SW 1271 (cell line): Measurements from ENCODE around the gene ARPC1B.
"Not testable (repeated sequence)": the region's sequence is repeated elsewhere in the genome, so short reads cannot be mapped to it uniquely, and the experiment has no call there.

Experiments
- DNase-seq, 2 experiments: peaks; one replicate each; lab custom pipeline; 2025; lab: John Stamatoyannopoulos, UW

ARPC1B gene

DNA sequence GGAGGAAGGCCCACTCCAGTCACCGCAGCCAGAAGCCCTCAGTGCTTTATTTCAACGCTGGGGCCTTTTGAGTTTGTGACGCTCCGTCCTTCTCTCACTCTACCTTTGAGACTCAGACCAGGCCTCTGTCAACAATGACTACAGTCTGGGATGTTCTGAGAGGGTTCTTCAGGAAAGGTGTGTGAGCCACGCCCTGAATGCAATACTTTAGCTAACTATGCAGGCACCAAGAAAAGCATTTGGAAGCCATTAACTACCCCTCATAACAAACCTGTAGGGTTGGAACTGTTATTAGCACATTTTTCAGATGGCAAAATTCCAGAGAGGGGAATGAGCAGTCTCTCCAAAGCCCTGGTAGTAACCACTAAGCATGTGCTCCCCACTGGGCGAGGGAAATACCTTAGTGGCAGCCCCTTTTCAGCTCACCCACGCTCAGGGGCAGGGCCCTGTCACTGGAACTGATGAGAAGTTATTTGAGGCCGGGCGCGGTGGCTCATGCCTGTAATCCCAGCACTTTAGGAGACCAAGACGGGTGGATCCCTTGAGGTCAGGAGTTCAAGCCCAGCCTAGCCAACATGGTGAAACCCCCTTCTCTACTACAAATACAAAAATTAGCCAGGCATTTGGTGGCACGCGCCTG is 5.7 kb upstream of the ARPC1B start:
- DNase-seq = no peak

DNA sequence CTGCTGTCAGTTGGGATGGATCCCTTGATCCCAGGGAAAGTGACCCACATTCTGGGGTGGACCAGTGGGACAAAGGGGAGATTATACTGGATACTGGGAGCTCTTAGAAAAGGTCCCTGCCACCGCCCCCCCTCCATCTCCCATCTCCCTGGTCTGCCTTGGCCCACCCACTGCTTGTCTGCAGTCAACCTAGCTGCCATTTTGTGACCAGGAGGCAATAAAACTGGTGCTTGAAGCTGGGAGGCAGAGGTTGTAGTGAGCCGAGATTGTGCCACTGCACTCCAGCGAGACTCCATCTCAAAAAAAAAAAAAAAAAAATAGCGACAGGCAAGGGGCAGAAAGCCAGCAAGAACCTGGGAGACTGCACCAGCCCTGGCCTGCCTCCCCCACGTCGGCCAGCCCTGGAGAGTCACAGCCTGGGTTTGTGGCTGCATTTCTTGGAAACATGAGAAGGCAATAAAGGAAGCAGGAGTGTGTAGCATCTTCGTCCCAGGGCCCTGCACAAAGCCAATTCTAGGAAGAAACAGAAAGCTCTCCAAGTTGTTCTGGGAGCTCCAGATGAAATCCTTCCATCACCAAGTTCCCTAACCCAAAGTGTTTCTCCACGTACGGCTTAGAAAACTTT is 4.7 kb upstream of the ARPC1B start:
- no peak for DNase-seq

DNA sequence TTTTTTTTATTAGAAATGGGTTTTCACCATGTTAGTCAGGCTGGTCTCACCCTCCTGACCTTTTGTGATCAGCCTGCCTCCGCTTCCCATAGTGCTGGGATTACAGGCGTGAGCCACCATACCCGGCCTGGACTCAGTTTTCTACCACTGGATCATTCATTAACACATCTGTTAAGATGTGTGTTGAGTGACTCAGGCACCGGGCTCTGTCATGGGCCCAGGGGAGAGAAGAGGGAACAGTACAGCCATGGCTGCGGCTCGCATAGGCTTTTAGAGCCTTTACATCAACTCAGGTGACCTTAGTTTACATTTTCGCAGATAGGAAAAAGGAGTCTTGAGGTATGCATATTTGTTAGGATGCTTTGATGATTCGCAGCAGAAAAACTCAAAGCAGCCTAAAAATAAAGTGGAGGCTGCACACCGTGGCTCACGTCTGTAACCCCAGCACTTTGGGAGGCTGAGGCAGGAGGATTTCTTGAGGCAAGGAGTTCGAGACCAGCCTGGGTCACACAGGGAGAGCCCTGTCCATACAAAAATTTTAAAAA is 3.1 kb upstream of the ARPC1B start:
- no peak for DNase-seq

DNA sequence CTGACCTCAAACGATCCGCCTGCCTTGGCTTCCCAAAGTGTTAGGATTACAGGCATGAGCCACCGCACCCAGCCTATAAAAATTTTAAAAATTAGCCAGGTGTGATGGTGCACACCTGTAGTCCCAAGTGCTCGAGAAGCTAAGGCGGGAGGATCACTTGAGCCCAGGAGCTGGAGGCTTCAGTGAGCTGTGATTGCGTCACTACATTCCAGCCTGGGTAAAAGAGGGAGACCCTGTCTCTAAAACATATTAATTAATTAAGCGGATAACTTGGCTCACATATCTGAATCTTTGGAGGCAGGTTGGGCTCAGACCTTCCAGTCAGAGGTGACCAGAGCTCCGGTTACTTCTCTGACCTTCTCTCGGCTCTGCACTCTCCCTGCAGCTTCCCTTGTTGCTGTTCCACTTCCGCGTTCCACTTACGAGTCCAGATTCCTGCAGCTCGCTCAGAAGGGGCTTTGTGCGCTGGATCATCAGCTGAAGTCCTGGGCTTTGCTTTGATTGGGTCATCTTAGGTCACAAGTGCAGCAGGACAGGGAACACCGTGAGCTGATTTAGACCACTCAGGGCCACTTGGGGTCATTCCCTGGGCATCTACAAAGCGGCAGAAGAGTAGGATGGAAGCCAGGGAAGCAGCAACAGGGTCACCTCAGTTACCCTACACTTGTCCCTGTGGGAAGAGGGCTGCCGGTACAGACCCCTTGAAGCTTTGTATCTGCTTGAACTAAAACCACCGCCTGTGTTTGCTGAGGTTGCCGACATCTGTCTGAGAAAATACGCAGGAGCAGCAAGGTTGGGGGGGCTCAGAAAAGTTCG is 2.0 kb upstream of the ARPC1B start:
- DNase-seq = no peak

DNA sequence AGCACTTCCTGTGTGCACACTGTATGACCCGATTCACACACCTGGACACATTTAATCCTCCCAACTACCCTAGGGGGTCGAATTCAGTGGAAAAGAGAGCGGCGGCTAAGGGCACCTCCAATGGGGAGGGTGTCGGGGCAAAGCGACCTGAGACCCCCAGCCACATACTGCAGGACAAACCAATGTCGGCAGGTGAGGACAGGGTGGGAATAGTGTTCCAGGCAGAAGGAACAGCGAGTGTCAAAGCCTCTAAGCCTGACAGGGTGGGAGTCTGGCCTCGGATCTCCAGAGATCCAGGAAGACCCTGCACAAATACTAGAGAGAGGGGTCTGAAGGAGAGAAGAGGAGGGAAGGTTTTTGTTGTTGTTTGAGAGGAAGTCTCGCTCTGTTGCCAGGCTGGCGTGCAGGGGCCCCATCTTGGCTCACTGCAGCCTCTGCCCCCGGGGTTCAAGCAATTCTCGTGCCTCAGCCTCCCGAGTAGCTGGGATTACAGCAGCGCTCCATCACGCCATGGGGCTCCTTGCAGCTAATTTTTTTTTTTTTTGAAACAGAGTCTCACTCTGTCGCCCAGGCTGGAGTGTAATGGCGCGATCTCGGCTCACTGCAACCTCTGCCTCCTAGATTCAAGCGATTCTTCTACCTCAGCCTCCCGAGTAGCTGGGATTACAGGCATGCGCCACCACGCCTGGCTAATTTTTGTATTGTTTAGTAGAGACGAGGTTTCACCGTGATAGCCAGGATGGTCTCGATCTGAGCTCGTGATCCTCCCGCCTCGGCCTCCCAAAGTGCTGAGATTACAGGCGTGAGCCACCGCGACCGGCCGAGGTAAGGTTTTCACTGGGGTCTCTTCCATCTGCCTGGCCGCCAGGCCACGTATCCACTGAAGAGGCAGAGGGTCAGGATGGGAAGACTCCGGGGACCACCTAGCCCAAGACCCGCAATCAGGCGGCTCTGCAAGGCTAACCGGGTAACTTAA is 1.2 kb upstream of the ARPC1B start:
- DNase-seq = no peak

DNA sequence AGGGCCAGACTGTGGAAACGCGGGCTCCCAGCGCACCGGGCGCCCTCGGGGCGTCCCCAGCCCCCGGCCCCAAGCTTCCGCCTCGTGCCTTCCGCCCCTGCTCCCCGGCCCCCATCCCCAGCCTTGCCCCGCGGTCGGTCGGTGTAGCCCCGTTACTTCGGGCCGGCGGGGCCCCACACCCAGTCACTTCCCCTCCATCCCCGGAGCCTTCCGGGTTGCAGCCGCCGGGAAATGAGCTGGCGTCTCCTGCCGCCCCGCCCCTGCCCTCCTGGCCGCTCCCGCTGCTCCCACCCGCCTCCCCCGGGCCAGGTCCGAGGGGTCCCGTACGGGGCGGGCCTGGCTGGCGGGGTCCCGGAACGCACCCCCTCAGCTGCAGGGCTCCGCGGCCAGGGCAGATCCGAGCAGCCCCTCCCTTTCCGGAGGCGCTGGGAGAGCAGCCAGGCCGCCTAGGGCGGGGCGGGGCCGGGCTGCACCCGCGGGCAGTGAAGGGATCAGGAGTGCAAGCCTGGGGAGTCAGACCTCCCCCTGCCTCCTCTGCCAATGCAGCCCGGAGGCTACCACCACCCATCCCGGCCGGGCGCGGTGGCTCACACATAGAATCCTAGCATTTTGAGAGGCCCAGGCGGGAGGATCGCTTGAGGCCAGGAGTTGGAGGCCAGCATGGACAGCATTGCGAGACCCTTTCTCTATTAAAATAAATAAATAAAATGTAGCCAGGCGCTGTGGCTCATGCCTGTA is 709 bp downstream of the ARPC1B start:
- peak; percentile 36 to 59 for DNase-seq

DNA sequence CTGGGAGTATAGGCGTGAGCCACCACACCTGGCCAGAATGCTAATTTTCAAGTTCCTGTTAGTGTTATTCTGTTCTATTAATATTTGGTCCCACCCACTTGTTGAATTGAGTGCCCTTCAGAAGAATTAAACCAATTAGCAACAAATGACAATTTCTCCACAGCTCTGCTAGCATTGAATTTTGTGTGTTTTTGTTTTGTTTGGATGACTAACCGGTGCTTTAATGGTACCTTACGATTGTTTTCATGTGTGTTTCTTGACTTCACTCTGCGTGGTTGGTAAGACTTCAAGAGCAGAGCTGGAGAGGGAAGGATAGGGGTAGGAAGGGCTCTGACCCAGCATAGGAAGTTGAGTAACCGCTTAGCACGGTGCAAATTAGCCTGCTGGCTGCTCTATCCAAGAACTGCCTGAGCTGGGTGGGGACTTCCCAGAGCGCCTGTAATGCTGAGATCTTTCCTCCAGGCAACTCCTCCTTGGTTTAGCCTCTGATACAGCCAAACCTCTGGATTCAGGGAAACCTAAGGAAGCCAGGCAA is 4.6 kb downstream of the ARPC1B start:
- DNase-seq = peak; percentile 26 to 77

DNA sequence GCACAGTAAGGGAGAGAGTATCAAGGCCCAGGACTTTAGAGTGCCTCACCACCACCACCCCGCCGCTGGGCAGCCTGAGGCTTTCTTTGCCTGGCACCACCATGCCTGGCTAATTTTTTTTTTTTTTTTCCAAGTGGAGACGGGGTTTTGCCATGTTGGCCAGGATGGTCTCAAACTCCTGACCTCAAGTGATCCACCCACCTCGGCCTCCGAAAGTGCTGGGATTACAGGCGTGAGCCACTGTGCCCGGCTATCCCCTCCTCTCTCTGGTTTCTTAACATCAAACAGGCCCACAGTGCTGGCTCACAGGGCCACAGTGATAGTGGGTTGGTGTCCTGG is 5.1 kb downstream of the ARPC1B start:
- DNase-seq = not testable (repeated sequence)

DNA sequence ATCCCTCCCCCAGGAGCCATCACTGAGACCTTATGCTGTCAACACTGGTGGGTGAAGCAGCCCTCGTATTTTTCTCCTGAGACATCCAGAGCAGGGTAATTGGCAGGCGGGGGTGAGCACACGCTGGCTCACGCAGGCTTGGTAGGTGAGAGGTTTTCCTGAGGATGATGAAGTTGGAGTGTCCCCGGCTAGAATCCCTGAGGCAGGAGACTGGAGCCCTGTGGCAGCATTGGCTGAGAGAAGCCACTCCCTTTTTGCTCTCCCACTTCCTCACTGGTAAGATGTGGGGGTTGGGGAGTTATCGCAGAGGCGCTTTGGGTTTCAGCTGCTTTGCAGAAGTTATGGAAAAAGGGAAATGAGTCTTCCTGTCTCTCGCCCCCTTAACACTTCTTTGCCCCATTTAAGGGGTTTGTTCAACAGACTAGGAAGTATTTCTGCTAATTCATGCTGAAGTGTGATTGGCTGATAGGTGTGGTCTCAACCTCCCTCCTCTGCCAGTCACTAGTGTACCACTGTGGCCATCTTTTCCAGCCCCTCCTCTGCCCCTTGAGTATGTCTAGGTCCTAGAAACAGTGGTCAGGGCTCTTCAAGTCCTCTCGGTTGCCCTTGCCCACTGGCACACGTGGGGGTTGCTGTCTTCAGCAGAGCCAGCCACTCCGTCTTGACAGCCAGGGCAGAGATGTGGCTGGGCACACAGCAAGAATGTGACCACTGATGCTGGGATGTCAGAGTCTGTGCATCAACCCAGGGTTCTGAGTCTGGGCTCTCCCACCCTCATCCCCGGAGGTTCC is 5.7 kb downstream of the ARPC1B start:
- DNase-seq = no peak

DNA sequence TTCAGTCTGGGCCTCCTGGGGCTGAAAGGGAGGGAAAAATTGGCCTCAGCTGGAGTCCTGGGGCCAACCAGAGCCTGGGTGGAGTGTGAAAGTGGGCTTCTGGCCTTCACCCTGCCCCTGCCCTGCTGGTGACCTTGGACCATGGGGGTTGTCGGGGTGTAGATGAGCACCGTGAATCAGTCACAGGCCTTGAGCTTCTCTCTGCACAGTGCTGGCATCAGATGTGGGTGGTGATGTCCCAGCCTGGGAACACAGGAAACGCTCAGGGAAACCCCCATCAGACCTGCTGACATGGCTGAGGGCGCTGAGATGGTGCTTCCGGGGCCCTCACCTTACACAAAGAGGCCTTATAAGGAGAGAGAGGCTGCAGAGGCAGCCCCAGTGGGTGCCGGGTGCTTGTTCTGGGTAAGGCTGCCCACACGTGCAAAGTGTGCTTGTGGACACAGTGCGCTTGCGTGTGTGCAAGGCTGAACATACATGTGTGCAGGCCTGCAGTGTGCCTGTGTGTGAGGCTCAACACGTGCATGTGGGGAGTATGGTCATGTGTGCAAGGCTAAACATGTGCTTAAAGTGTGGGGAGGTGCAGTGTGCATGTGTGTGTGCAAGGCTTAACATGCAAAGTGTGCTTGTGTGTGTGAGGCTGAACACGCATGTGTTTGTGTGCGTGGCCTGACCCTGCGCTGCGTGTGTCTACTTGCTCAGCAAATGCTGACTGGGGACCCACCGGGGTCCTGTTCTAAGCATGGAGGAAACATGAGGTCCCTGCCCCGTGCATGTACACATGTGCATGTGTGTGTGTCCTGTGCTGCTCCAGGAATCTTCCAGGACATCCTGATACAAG is 6.5 kb downstream of the ARPC1B start:
- peak in 1 of 2 experiments; percentile 35 for DNase-seq

DNA sequence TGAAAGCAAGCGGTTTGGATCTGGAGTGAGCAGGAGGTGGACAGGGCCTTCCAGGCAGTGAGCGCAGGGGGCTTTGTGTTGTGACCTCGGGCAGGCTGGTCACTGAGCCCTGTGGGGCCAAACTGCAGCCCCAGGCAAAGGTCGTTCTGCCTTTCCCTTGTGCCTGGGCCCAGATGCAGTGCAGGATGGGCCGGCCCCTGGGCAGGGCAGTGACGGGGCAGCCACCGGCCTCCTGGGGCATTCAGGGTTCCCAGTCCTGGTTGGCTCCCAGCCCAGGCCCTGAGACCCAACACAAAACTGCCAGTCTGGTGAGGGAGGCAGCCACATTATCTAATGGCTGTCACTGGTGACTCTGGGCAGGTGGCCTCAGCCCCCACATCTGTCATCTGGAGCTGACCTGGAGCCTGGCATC is 7.1 kb downstream of the ARPC1B start:
- DNase-seq = no peak

DNA sequence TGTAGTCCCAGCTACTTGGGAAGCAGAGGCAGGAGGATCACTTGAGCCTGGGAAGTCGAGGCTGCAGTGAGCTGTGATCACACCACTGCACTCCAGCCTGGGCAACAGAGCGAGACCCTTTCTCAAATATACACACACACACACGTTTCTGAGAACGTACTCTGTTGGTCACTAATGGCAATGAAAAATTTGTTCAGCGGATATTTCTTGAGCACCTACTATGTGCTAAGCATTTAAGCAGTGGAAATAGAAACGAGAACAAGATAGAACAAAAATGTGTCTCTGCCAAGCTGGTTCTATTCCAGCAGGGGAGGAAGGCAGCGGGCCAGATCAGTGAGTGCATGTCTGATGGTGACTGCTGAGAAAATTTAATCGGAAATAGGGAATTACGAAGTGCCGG is 8.7 kb downstream of the ARPC1B start:
- no peak for DNase-seq

DNA sequence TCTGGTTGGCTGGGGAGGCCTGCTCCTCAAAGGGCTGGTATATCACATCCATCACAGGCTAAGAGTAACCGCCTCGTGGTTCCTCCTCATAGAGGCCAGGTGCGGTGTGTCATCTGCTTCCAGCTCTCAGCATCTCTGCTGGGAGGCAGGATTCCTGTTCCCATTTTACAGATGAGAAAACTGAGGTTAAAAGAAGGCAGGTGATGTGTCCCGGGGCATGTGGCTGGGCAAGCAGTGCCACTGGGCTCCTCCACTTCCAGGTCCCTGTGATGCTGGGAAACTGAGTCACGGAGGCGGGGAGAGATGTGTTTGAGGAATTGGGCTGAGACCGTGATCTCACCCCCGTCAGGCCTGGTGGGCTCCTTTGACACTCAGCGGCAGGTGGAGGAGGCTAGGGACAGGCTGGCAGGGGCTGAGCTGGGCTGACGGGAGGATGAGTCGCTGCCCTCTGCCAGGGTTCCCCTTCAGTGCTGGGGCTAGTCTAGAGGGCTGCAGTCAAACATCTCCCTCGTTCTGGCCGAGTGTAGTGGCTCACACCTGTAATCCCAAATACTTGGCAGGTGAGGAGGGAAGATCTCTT is 9.4 kb downstream of the ARPC1B start:
- DNase-seq = no peak

DNA sequence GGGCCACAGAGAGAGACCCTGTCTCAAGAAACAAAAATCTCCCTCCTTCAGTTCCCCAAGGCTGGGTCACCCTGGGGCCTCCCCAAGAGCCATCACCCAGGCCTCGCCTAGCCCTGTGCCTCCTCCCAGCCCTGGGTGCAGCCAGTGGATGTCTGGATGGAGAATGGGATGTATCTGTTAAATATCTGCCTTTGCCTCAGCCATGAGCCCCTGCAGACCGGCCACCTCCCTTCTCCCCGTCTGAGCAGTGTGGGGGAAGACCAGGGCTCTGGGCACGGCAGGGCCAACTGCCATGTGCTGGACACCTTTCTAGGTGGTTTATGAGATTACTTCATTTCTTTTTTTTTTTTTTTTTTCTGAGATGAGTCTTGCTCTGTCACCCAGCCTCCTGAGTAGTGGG is 10.0 kb downstream of the ARPC1B start:
- DNase-seq = no peak

DNA sequence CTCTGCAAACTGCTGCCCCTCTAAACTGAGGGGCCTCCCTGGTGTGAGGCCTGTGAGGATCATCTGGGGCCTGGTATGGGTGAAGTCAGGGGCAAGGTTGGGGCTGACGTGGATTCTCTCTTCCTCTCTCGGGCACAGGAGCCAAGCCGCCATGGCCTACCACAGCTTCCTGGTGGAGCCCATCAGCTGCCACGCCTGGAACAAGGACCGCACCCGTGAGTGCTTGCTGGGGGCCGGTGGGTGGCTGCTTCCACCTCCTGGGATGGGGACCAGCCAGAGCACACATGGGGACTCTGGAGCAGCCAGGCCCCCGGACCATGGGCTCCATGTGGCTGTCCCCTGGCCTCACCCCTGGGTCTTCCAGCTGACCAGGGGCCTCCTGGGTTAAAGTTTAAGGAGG is 11.0 kb downstream of the ARPC1B start:
- DNase-seq = no peak

DNA sequence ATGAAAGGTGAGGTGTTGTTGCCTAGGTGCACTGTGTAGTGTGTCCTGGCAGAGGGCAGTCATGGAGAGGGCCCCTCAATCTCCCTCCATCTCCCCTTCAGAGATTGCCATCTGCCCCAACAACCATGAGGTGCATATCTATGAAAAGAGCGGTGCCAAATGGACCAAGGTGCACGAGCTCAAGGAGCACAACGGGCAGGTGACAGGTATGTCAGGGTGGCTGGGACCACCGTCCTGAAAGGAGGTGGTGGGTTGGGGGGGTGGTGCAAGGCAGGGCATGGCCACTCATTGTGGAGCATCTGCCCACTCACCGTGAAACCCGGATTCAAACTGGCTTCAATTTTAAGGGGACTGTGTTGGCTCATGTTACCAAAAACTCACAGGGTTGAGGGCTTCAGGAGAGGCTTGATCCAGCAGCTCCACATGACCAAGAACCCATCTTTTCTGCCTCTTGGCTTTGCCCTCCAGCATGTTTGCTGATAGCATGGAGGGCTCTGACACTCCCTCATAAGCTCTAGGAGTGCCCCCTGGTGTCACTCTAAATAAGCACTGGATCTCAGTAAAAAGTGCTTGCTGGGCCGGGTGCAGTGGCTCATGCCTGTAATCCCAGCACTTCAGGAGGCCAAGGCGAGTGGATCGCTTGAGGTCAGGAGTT is 12.2 kb downstream of the ARPC1B start:
- peak; percentile 31 to 53 for DNase-seq

DNA sequence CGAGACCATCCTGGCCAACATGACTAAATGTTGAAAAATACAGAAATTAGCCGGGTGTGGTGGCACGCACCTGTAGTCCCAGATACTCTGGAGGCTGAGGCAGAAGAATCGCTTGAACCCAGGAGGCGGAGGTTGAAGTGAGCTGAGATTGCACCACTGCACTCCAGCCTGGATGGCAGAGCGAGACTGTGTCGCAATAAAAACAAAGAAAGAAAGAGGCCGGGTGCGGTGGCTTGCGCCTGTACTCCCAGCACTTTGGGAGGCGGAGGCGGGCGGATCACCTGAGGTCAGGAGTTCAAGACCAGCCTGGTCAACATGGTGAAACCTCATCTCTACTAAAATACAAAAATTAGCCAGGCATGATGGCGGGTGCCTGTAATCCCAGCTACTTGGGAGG is 12.7 kb downstream of the ARPC1B start:
- not testable (repeated sequence) for DNase-seq

DNA sequence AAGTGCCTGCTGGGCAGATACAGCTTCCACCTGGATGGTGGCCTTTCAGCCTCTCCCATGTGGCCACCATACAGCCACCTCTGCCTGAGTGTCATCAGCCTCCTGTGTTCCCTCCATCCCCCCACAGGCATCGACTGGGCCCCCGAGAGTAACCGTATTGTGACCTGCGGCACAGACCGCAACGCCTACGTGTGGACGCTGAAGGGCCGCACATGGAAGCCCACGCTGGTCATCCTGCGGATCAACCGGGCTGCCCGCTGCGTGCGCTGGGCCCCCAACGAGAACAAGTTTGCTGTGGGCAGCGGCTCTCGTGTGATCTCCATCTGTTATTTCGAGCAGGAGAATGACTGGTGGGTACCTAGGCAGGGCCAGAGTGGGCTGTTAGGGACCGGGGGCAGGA is 13.4 kb downstream of the ARPC1B start:
- no peak for DNase-seq
